T-helper 22 cell (primary cell): ENCODE data around the gene SLC51B.
"Not testable (repeated sequence)": the region's sequence is repeated elsewhere in the genome, so short reads cannot be mapped to it uniquely, and the experiment has no call there.

ENCODE experiments used
- DNase-seq: peaks from one replicate; pipeline ENCODE4 v3.0.0-alpha.2; 2020; ENCODE audit warnings: low read depth

The SLC51B gene

GRCh38 chr15:65044724-65045481 is at the start of gene SLC51B:
Gene SLC51B, plus strand, starts transcription at chr15:65045387. Its CDS starts 4,618 bp downstream, at chr15:65050005.
- no peak for DNase-seq

GRCh38 chr15:64997066-64997465 is 48.1 kb upstream of the SLC51B start:
- DNase-seq: no peak

- DNase-seq: no peak
These were observed 47.3 kb upstream of the SLC51B start for GRCh38 chr15:64997745-64998375.

- no peak for DNase-seq
These were observed 40.2 kb upstream of the SLC51B start for GRCh38 chr15:65004993-65005392.

GRCh38 chr15:65006876-65007275 is 38.3 kb upstream of the SLC51B start:
- no peak for DNase-seq

- no peak for DNase-seq
These were observed 36.2 kb upstream of the SLC51B start for GRCh38 chr15:65008983-65009382.

GRCh38 chr15:65011198-65011597 is 34.0 kb upstream of the SLC51B start:
- DNase-seq: not testable (repeated sequence)

- DNase-seq: no peak
These were observed 24.8 kb upstream of the SLC51B start for GRCh38 chr15:65020419-65020818.

GRCh38 chr15:65021488-65021887 is 23.7 kb upstream of the SLC51B start:
- DNase-seq: no peak

GRCh38 chr15:65026756-65027155 is 18.4 kb upstream of the SLC51B start:
- DNase-seq: no peak

GRCh38 chr15:65027593-65027992 is 17.6 kb upstream of the SLC51B start:
- no peak for DNase-seq

GRCh38 chr15:65028338-65028737 is 16.8 kb upstream of the SLC51B start:
- no peak for DNase-seq

GRCh38 chr15:65028921-65029735 is 16.1 kb upstream of the SLC51B start, which contains the start of gene MTFMT:
Gene MTFMT, minus strand, starts transcription at chr15:65029639. Its CDS starts 26 bp downstream, at chr15:65029613.
- peak; percentile 81 for DNase-seq

- no peak for DNase-seq
These were observed 15.4 kb upstream of the SLC51B start for GRCh38 chr15:65029736-65030208.

GRCh38 chr15:65032801-65033537 is 12.2 kb upstream of the SLC51B start:
- no peak for DNase-seq

GRCh38 chr15:65033659-65034269 is 11.4 kb upstream of the SLC51B start:
- no peak for DNase-seq

- no peak for DNase-seq
These were observed 10.5 kb upstream of the SLC51B start for GRCh38 chr15:65034719-65035118.

- DNase-seq: no peak
These were observed 7.9 kb upstream of the SLC51B start for GRCh38 chr15:65037309-65037708.

GRCh38 chr15:65038428-65038827 is 6.8 kb upstream of the SLC51B start:
- DNase-seq: no peak

- DNase-seq: no peak
These were observed 6.4 kb upstream of the SLC51B start for GRCh38 chr15:65038836-65039235.

GRCh38 chr15:65040461-65040860 is 4.7 kb upstream of the SLC51B start:
- no peak for DNase-seq
